HG02973 (cell line): ENCODE data around the gene CUL2.
"Not testable (repeated sequence)": the region's sequence is repeated elsewhere in the genome, so short reads cannot be mapped to it uniquely, and the experiment has no call there.

Experiments
- ATAC-seq: cut with Tn5 transposase; IDR thresholded peaks from one replicate; pipeline ENCODE4 v1.9.1; 2021; ENCODE audit warnings: moderate library complexity; ENCODE audit not compliant: unreplicated experiment

Gene CUL2

GRCh38 chr10:34985823-34986222 is 104.3 kb downstream of the CUL2 start:
- no peak for ATAC-seq

GRCh38 chr10:34985146-34985545 is 105.0 kb downstream of the CUL2 start:
- ATAC-seq, result no peak

GRCh38 chr10:34981844-34982243 is 108.3 kb downstream of the CUL2 start:
- no peak for ATAC-seq

GRCh38 chr10:34979938-34980337 is 110.2 kb downstream of the CUL2 start:
- ATAC-seq, result no peak

- ATAC-seq, result no peak
Measured at GRCh38 chr10:34978080-34978479, 112.1 kb downstream of the CUL2 start.

- not testable (repeated sequence) for ATAC-seq
Measured at GRCh38 chr10:34976380-34976910, 113.7 kb downstream of the CUL2 start.

GRCh38 chr10:34974364-34975065 is 115.6 kb downstream of the CUL2 start:
- not testable (repeated sequence) for ATAC-seq

- ATAC-seq, result not testable (repeated sequence)
Measured at GRCh38 chr10:34973757-34974156, 116.4 kb downstream of the CUL2 start.

GRCh38 chr10:34973121-34973520 is 117.0 kb downstream of the CUL2 start:
- not testable (repeated sequence) for ATAC-seq

GRCh38 chr10:34972591-34972990 is 117.5 kb downstream of the CUL2 start:
- not testable (repeated sequence) for ATAC-seq

GRCh38 chr10:34971606-34972334 is 118.4 kb downstream of the CUL2 start:
- ATAC-seq, result not testable (repeated sequence)

- no peak for ATAC-seq
Measured at GRCh38 chr10:34969171-34969570, 121.0 kb downstream of the CUL2 start.

- ATAC-seq, result no peak
Measured at GRCh38 chr10:34967335-34967880, 122.7 kb downstream of the CUL2 start.

GRCh38 chr10:34966451-34966850 is 123.7 kb downstream of the CUL2 start:
- no peak for ATAC-seq

GRCh38 chr10:34966040-34966439 is 124.1 kb downstream of the CUL2 start:
- no peak for ATAC-seq

GRCh38 chr10:34964166-34964800 is 125.9 kb downstream of the CUL2 start:
- ATAC-seq, result no peak

- ATAC-seq, result no peak
Measured at GRCh38 chr10:34962866-34963265, 127.3 kb downstream of the CUL2 start.

GRCh38 chr10:34960983-34961382 is 129.2 kb downstream of the CUL2 start:
- ATAC-seq, result no peak

- ATAC-seq, result no peak
Measured at GRCh38 chr10:34959786-34960185, 130.4 kb downstream of the CUL2 start.

- no peak for ATAC-seq
Measured at GRCh38 chr10:34959321-34959720, 130.8 kb downstream of the CUL2 start.
